ENCODE results near the gene ZNF579. TPM values are rescaled to one million over a fixed set of nuclear protein-coding genes. Genes with fewer than 3 reads are reported as not detected.

Gene ZNF579
- total and polyA plus RNA-seq, 2 of the 13 experiments (the other 11 are each of a cell fraction or from before 2014, with no cell fraction given): 2.1 to 2.9 TPM

DNA sequence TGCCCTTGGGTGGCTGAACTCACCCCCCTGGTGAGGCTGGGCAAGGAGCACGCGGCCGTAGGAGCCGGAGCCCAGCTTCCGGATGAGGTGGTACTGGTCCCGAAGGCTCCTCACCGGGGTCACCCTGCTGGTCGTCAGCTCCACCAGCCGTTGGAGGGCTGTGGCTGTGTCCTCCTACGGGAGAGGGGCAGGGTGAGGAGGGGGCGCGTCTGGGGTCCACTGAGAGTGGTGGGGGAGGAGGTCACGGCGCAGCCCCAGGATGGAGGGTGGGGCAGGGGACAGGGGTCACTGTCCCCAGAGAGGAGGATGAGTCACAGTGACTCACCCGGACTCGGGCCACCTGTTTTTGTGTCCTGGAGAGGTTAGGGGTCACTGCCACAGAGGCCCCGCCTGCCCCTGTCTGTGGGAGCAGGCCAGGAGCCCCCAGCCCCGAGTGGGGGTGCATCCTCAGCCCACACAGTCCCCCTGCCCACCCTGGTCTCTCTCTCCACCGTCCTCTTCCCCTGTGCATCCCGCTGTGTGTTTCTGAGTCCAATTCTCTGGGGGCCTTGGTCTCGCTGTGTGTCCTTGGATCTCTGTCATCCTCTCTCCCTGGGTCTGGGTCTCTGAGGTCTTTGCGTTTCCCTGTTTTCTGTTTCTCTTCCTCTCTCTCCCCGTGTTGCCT, 35.7 kb downstream of the ZNF579 start (continued):
- TF ChIP-seq ZZZ3 (CRISPR knock-in tag; IDR thresholded peaks at IDR 0.05; ENCODE audit: borderline replicate concordance): no peak
- no peak for TF ChIP-seq ZNF761 (CRISPR knock-in tag; conservative IDR thresholded peaks at IDR 0.05)
- no peak for TF ChIP-seq ZNF121 (CRISPR knock-in tag; IDR thresholded peaks at IDR 0.05)
- no peak for TF ChIP-seq YEATS4 (CRISPR knock-in tag; IDR thresholded peaks at IDR 0.05; ENCODE audit: borderline replicate concordance)
- no peak for TF ChIP-seq ZNF383 (CRISPR knock-in tag; IDR thresholded peaks at IDR 0.05; ENCODE audit: borderline replicate concordance)
- TF ChIP-seq, protein P1, sequence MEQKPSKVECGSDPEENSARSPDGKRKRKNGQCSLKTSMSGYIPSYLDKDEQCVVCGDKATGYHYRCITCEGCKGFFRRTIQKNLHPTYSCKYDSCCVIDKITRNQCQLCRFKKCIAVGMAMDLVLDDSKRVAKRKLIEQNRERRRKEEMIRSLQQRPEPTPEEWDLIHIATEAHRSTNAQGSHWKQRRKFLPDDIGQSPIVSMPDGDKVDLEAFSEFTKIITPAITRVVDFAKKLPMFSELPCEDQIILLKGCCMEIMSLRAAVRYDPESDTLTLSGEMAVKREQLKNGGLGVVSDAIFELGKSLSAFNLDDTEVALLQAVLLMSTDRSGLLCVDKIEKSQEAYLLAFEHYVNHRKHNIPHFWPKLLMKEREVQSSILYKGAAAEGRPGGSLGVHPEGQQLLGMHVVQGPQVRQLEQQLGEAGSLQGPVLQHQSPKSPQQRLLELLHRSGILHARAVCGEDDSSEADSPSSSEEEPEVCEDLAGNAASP (CRISPR knock-in tag; IDR thresholded peaks at IDR 0.05; ENCODE audit: borderline replicate concordance): peak; percentile 69; the same call in 1 of the 2 replicates
- TF ChIP-seq ZIK1 (CRISPR knock-in tag; IDR thresholded peaks at IDR 0.05; ENCODE audit: borderline replicate concordance, low read depth): no peak
- TF ChIP-seq TGIF2 (CRISPR knock-in tag; IDR thresholded peaks at IDR 0.05): no peak
- no peak for TF ChIP-seq SRSF4 (IDR thresholded peaks at IDR 0.05; ENCODE audit: low read depth, low read length, poor library complexity, severe bottlenecking)
- no peak for TF ChIP-seq LCORL (IDR thresholded peaks at IDR 0.05)
- TF ChIP-seq LCORL (CRISPR knock-in tag; IDR thresholded peaks at IDR 0.05): peak; percentile 81
- TF ChIP-seq, protein P2, sequence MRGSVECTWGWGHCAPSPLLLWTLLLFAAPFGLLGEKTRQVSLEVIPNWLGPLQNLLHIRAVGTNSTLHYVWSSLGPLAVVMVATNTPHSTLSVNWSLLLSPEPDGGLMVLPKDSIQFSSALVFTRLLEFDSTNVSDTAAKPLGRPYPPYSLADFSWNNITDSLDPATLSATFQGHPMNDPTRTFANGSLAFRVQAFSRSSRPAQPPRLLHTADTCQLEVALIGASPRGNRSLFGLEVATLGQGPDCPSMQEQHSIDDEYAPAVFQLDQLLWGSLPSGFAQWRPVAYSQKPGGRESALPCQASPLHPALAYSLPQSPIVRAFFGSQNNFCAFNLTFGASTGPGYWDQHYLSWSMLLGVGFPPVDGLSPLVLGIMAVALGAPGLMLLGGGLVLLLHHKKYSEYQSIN (CRISPR knock-in tag; IDR thresholded peaks at IDR 0.05; ENCODE audit: borderline replicate concordance): no peak
- 0 out of 2 replicates have a peak, but pooled peaks have one; percentile 36 for TF ChIP-seq ELF3 (CRISPR knock-in tag; IDR thresholded peaks at IDR 0.05)
- TF ChIP-seq GFI1 (CRISPR knock-in tag; IDR thresholded peaks at IDR 0.05; ENCODE audit: borderline replicate concordance): no peak
- TF ChIP-seq, protein P3, sequence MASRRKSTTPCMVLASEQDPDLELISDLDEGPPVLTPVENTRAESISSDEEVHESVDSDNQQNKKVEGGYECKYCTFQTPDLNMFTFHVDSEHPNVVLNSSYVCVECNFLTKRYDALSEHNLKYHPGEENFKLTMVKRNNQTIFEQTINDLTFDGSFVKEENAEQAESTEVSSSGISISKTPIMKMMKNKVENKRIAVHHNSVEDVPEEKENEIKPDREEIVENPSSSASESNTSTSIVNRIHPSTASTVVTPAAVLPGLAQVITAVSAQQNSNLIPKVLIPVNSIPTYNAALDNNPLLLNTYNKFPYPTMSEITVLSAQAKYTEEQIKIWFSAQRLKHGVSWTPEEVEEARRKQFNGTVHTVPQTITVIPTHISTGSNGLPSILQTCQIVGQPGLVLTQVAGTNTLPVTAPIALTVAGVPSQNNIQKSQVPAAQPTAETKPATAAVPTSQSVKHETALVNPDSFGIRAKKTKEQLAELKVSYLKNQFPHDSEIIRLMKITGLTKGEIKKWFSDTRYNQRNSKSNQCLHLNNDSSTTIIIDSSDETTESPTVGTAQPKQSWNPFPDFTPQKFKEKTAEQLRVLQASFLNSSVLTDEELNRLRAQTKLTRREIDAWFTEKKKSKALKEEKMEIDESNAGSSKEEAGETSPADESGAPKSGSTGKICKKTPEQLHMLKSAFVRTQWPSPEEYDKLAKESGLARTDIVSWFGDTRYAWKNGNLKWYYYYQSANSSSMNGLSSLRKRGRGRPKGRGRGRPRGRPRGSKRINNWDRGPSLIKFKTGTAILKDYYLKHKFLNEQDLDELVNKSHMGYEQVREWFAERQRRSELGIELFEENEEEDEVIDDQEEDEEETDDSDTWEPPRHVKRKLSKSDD (CRISPR knock-in tag; IDR thresholded peaks at IDR 0.05; ENCODE audit: low read depth): no peak
- TF ChIP-seq ZEB1 (IDR thresholded peaks at IDR 0.05; ENCODE audit: insufficient replicate concordance, low read depth): no peak
- TF ChIP-seq TEAD3 (CRISPR knock-in tag; optimal IDR thresholded peaks at IDR 0.05; ENCODE audit: borderline replicate concordance): no peak
- no peak for TF ChIP-seq NRL (CRISPR knock-in tag; IDR thresholded peaks at IDR 0.05; ENCODE audit: borderline replicate concordance)
- TF ChIP-seq ZNF562 (CRISPR knock-in tag; IDR thresholded peaks at IDR 0.05; ENCODE audit: borderline replicate concordance): no peak
- peak; percentile 99 for TF ChIP-seq FOSL2 (CRISPR knock-in tag; IDR thresholded peaks at IDR 0.05)
- no peak for TF ChIP-seq ZNF83 (CRISPR knock-in tag; IDR thresholded peaks at IDR 0.05; ENCODE audit: borderline replicate concordance)
- TF ChIP-seq SOX13 (IDR thresholded peaks at IDR 0.05): no peak
- peak in 1 of 2 experiments; percentile 22; a peak in 1 of 4 replicates for TF ChIP-seq SOX13 (CRISPR knock-in tag; conservative IDR thresholded peaks at IDR 0.05 in 1 of 2, IDR thresholded peaks at IDR 0.05 in 1 of 2)
